Fibroblast of lung (primary cell): ENCODE data around the gene KLF3.

Experiments
- CTCF ChIP-seq, 2 donors: IDR thresholded peaks in 1 of 2; conservative IDR thresholded peaks in 1 of 2; 1 replicate in 1 of 2; 2 replicates in 1 of 2; pipeline ENCODE4 v1.5.1; 2011 to 2012; ENCODE audit warnings: low read length in 2 of 2, control low read depth in 1 of 2, inconsistent platforms in 1 of 2, low read depth in 1 of 2, mild to moderate bottlenecking in 1 of 2
- EZH2 ChIP-seq: IDR thresholded peaks from 2 replicates; pipeline ENCODE4 v1.5.1; 2012; ENCODE audit warnings: low read length, control low read depth, mild to moderate bottlenecking; ENCODE audit errors: missing control alignments

GRCh38 chr4:38674258-38675144, 10.5 kb downstream of the KLF3 start:
- no peak for TF ChIP-seq CTCF (conservative IDR thresholded peaks at IDR 0.05 in 1 of 2, IDR thresholded peaks at IDR 0.05 in 1 of 2; ENCODE audit: low read depth in 1 of 2, low read length in 2 of 2)
- no peak for TF ChIP-seq EZH2
